VCaP (cell line): Measurements from ENCODE around the gene ADD2.
"Not testable (repeated sequence)": the region's sequence is repeated elsewhere in the genome, so short reads cannot be mapped to it uniquely, and the experiment has no call there.

ENCODE experiments used
- H3K27ac ChIP-seq: fragments of 450-650 bp; 2 replicates; pipeline ENCODE4 v1.5.1; 2017
- TF ChIP-seq, protein P1 (sequence below): fragments of 450-650 bp; conservative IDR thresholded peaks from 2 replicates; pipeline ENCODE4 v1.5.1; 2017; ENCODE audit warnings: mild to moderate bottlenecking, moderate library complexity

The ADD2 gene

GRCh38 chr2:70655211-70655610, 112.8 kb downstream of the ADD2 start:
- TF ChIP-seq, protein P1, sequence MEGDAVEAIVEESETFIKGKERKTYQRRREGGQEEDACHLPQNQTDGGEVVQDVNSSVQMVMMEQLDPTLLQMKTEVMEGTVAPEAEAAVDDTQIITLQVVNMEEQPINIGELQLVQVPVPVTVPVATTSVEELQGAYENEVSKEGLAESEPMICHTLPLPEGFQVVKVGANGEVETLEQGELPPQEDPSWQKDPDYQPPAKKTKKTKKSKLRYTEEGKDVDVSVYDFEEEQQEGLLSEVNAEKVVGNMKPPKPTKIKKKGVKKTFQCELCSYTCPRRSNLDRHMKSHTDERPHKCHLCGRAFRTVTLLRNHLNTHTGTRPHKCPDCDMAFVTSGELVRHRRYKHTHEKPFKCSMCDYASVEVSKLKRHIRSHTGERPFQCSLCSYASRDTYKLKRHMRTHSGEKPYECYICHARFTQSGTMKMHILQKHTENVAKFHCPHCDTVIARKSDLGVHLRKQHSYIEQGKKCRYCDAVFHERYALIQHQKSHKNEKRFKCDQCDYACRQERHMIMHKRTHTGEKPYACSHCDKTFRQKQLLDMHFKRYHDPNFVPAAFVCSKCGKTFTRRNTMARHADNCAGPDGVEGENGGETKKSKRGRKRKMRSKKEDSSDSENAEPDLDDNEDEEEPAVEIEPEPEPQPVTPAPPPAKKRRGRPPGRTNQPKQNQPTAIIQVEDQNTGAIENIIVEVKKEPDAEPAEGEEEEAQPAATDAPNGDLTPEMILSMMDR: peak; percentile 79
- not testable (repeated sequence) for H3K27ac ChIP-seq

- TF ChIP-seq, protein P1: no peak
- H3K27ac ChIP-seq: no peak overlapping the region
These were observed 116.3 kb downstream of the ADD2 start for GRCh38 chr2:70651727-70652126.

- TF ChIP-seq, protein P1: no peak
- no peak overlapping the region for H3K27ac ChIP-seq
These were observed 117.0 kb downstream of the ADD2 start for GRCh38 chr2:70651014-70651413.

DNA sequence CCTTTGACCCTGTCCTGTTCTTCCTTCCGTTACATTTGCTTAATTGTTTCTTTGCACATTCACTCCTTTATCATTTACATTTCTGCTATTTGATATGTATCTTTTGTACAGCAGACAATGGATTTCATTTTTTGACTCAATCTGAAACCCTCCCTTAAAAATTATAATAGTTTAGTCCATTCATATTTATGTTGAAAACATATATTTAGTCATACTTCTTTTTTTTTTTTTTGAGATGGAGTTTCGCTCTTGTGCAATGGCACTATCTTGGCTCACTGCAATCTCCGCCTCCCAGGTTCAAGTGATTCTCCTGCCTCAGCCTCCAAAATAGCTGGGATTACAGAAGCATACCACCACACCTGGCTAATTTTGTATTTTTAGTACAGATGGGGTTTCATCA, 119.0 kb downstream of the ADD2 start:
- TF ChIP-seq, protein P1: no peak
- no peak overlapping the region for H3K27ac ChIP-seq

DNA sequence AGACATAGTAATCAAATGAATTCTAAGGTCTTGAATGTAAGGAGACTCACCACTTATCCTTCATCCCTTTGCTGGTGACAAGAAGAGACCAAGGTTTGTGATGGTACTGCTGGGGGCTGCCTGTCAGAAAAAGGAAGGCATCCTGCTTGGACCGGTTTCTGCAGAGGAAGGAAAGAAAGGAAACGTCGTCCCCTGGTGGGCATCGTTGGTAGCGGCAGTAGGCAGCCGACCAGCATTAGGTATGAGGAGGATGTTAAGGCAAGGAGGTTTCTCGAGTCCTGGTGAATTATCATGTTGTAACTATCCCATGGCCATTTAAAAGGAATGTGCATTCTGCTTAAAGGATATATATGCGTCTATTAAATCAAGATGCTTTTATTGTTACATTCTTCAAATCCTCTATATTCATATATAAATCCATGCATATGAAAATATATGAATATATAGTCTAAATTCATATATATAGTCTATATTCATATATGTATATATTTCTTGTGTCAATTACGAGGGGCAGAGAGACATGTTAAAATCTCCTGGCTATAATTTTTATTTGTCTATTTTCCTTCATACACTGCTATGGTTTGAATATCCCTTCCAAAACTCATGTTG, 120.0 kb downstream of the ADD2 start:
- H3K27ac ChIP-seq: no peak overlapping the region
- TF ChIP-seq, protein P1: peak; percentile 99

DNA sequence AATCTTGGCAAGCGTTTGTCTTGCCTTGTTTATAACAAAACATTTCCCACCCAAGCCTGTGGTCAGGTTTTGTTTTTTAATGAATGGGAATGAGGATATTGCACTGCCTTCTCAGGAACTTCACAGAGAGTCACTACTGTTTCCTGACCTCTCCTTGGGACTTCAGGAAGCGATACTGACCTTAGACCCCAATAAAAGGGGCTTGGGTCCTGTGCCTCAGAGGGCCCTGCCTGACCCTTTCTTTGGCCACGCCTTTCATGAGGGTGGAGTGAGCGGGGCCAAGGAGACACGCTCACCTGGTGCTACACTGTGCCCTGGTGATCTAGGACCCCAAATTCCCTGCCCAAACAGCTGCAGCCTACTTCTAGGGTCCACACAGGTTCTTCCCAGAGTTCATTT, 121.6 kb downstream of the ADD2 start:
- TF ChIP-seq, protein P1: no peak
- no peak overlapping the region for H3K27ac ChIP-seq

DNA sequence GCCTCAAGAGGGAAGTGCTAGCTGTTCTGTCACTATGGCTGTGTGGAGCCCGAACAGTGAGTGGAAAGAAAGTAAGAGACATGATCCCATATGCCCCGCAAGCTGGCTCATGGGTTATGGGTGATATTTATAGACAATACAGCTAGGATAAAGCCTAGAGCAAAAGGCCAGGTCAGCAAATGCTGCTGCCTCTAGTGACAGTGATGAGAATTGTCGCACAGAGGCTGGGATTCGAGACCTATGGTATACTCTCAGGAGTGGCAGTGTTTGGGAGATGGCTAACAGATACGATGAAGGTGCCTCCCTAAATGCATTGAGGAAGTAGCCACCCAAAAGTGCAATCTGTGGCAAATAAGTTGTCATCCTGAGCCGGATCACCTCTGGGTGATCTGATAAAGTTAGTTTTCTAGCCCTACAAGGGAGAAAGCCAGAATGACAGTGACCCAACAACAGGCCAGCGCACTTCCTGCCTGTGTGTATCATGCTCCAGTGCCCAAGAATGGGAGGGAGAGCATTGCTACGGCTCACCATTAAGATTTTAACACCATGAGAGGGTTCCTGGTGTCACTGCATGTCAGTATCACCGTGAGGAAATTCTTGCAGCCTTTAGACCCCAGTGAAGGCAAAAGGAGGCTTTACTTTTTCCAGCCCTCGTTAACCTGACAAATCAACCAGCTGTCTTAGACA, 122.1 kb downstream of the ADD2 start:
- TF ChIP-seq, protein P1: peak; percentile 54
- no peak overlapping the region for H3K27ac ChIP-seq
